SU-DHL-6 (cell line): ENCODE results near the gene PLXNB2.

ENCODE experiments used
- H2AFZ ChIP-seq: fragments of 200-600 bp; sonication (generic); 2 replicates; pipeline ENCODE4 v1.6.1; 2014; ENCODE audit warnings: low read depth, mild to moderate bottlenecking, moderate library complexity, mixed read lengths, antibody characterized with exemption, low read length; ENCODE audit not compliant: severe bottlenecking
- H3F3A ChIP-seq: fragments of 200-600 bp; shearing (Covaris generic); 2 replicates; pipeline ENCODE4 v1.6.0; 2016; ENCODE audit warnings: antibody characterized with exemption, mild to moderate bottlenecking; ENCODE audit not compliant: insufficient read depth
- H3K27ac ChIP-seq: fragments of 200-600 bp; sonication (generic); 2 replicates; pipeline ENCODE4 v1.5.1; 2016; ENCODE audit warnings: low read depth, mild to moderate bottlenecking, low read length, moderate library complexity, mixed read lengths
- H3K27me3 ChIP-seq: fragments of 200-600 bp; sonication (generic), shearing (Covaris generic); 2 replicates; pipeline ENCODE4 v1.6.0; 2014; ENCODE audit warnings: mild to moderate bottlenecking, low read length
- H3K36me3 ChIP-seq: fragments of 200-600 bp; sonication (generic); 2 replicates; pipeline ENCODE4 v1.6.1; 2014; ENCODE audit warnings: mild to moderate bottlenecking, low read length, mixed read lengths
- H3K4me2 ChIP-seq: fragments of 300-600, 200-600 bp; shearing (Covaris generic), sonication (generic); 2 replicates; pipeline ENCODE4 v1.6.0; 2014; ENCODE audit warnings: low read length, low read depth, mild to moderate bottlenecking; ENCODE audit not compliant: poor library complexity, severe bottlenecking
- H3K4me3 ChIP-seq: fragments of 200-600 bp; sonication (generic); 2 replicates; pipeline ENCODE4 v1.5.1; 2014; ENCODE audit warnings: antibody characterized with exemption, low read length, mild to moderate bottlenecking, mixed read lengths; ENCODE audit not compliant: insufficient read depth, poor library complexity, severe bottlenecking
- H3K79me2 ChIP-seq: fragments of 200-600 bp; sonication (generic); 2 replicates; pipeline ENCODE4 v1.6.1; 2014; ENCODE audit warnings: mild to moderate bottlenecking, low read length, moderate library complexity; ENCODE audit not compliant: insufficient read depth
- H3K9ac ChIP-seq: fragments of 200-600 bp; sonication (generic); 2 replicates; pipeline ENCODE4 v1.7.0; 2014; ENCODE audit warnings: mild to moderate bottlenecking, low read length
- H3K9me2 ChIP-seq: fragments of 200-600 bp; sonication (generic); replicated peaks from 2 replicates; pipeline ENCODE4 v1.6.1; 2014; ENCODE audit warnings: low read length; ENCODE audit not compliant: insufficient read depth
- H3K9me3 ChIP-seq: fragments of 200-600 bp; sonication (generic); 2 replicates; pipeline ENCODE4 v1.6.1; 2014; ENCODE audit warnings: low read length, mixed read lengths; ENCODE audit not compliant: insufficient read depth
- H4K20me1 ChIP-seq: fragments of 200-600 bp; sonication (generic); 2 replicates; pipeline ENCODE4 v1.6.1; 2014; ENCODE audit warnings: low read depth, mild to moderate bottlenecking, antibody characterized with exemption, low read length, moderate library complexity, mixed read lengths
- EZH2phosphoT487 ChIP-seq: fragments of 200-600 bp; sonication (generic), shearing (Covaris generic); conservative IDR thresholded peaks from 2 replicates; pipeline ENCODE4 v1.6.1; 2018; ENCODE audit warnings: mild to moderate bottlenecking, antibody characterized with exemption, low read length, moderate library complexity, mixed read lengths
- TF ChIP-seq, protein P1 (sequence below): fragments of 200-600 bp; sonication (generic); IDR thresholded peaks from one replicate; pipeline ENCODE4 v1.5.1; 2017; ENCODE audit warnings: antibody characterized with exemption, mild to moderate bottlenecking, low read length, moderate library complexity; ENCODE audit not compliant: insufficient read depth, poor library complexity, severe bottlenecking

PLXNB2 gene

DNA sequence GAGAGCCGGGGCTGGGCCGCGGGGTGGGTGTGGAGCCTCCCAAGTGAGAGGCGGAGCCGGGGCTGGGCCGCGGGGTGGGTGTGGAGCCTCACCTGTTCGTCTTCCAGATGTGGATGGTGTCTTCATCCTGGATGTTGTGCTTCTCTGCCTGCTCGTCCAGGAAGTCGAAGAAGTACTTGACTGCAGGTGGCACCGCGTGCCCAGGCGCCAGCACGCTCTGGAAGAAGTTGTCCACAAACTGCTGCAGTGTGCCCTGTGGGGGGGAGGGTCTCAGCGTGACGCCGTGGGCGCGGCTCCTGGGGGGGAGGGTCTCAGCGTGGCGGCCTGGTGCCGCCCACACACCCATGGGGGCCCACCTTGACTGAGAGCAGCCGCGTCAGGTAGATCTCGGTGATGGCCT is 29.7 kb downstream of the PLXNB2 start:
- TF ChIP-seq, protein P1, sequence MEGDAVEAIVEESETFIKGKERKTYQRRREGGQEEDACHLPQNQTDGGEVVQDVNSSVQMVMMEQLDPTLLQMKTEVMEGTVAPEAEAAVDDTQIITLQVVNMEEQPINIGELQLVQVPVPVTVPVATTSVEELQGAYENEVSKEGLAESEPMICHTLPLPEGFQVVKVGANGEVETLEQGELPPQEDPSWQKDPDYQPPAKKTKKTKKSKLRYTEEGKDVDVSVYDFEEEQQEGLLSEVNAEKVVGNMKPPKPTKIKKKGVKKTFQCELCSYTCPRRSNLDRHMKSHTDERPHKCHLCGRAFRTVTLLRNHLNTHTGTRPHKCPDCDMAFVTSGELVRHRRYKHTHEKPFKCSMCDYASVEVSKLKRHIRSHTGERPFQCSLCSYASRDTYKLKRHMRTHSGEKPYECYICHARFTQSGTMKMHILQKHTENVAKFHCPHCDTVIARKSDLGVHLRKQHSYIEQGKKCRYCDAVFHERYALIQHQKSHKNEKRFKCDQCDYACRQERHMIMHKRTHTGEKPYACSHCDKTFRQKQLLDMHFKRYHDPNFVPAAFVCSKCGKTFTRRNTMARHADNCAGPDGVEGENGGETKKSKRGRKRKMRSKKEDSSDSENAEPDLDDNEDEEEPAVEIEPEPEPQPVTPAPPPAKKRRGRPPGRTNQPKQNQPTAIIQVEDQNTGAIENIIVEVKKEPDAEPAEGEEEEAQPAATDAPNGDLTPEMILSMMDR = no peak
- no peak for TF ChIP-seq EZH2phosphoT487
- Histone ChIP-seq H3K4me3 (no peak overlapping the region), H3K9me3 (no peaks in the 10 kb centered on the region), H2AFZ (no peak overlapping the region), H3K36me3 (no peaks in the 10 kb centered on the region), H3K9me2 (no peaks in the 10 kb centered on the region), H3K27ac (no peak overlapping the region), H3K79me2 (no peaks in the 10 kb centered on the region), H3K4me2 (no peak overlapping the region), H3K27me3 (no peaks in the 10 kb centered on the region), H3K9ac (no peak overlapping the region), H3F3A (peaks cover 14% of the 10 kb centered on the region), H4K20me1 (no peaks in the 10 kb centered on the region)

DNA sequence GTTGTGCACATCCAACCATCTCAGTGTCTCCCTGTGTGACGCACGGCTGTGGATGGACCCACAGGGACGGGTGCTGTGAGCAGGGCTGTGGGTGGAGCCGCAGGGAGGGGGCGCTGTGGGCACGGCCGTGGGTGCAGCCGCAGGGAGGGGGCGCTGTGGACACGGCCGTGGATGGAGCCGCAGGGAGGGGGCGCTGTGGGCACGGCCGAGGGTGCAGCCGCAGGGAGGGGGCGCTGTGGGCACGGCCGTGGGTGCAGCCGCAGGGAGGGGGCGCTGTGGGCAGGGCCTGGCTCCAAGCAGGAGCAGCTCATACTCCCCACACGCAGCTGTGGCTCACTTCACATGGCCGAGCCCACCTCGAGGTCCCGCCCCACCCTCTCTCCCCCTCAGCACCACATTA is 31.3 kb downstream of the PLXNB2 start:
- Histone ChIP-seq H3K9ac (no peak overlapping the region), H3K27ac (peak overlapping the region; percentile 47), H3K4me3 (no peak overlapping the region), H3K79me2 (no peaks in the 10 kb centered on the region), H2AFZ (no peak overlapping the region), H4K20me1 (no peaks in the 10 kb centered on the region), H3K9me2 (no peaks in the 10 kb centered on the region), H3K4me2 (no peak overlapping the region), H3K27me3 (no peaks in the 10 kb centered on the region), H3K9me3 (no peaks in the 10 kb centered on the region), H3F3A (peaks cover 14% of the 10 kb centered on the region), H3K36me3 (no peaks in the 10 kb centered on the region)
- TF ChIP-seq EZH2phosphoT487 = no peak
- TF ChIP-seq, protein P1 = peak; percentile 88

DNA sequence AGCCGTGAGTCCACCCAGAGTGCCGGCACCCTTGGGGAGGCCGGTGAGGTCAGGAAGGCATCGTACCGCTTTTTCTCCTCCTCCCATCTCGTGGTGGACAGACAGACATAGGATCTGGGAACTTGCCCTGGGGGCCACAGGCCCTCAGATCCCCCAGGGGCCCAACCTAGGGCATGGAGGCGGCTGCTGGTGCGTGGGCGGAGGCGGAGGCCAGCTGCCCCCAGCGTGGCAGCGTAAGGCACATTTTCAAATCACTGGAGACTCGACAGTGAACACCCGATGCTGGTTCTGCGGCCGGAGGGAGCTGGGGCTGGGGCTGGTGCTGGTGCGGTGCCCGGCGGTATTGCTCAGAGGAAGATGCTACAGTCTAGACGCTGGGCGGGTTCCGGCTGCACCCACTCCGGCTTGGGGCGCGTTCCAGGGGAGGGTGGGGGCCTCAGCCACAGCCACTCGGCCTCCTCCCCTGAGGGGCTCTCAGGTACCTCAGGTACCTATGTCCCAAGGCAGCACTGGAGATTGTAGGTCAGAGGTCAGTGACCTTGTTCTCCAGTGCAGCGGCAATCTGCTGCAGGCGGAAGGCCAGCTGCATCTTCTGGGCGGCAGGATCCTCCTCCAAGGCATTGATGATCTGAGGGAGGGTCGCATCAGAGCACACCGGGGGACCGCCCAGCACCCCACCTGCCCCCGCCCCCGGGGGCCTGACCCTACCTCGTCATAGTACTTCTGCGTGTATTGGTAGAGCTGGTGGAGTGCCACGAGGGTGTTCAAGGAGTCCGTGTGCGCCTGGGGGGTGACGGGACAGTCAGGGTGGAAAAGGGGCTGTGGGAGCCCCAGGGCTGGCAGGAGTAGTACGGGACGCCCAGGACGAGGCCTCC is 32.0 kb downstream of the PLXNB2 start:
- Histone ChIP-seq H3K4me2 (no peak overlapping the region), H3K36me3 (no peaks in the 10 kb centered on the region), H3F3A (peaks cover 14% of the 10 kb centered on the region), H3K4me3 (no peak overlapping the region), H4K20me1 (no peaks in the 10 kb centered on the region), H3K9me2 (no peaks in the 10 kb centered on the region), H3K9ac (no peak overlapping the region), H3K27ac (no peak overlapping the region), H3K27me3 (no peaks in the 10 kb centered on the region), H3K9me3 (no peaks in the 10 kb centered on the region), H3K79me2 (no peaks in the 10 kb centered on the region), H2AFZ (no peak overlapping the region)
- TF ChIP-seq, protein P1 = no peak
- TF ChIP-seq EZH2phosphoT487 = no peak
